A673 (cell line): ENCODE data around the gene SIRPA. TPM values are rescaled to one million over a fixed set of nuclear protein-coding genes. Genes with fewer than 3 reads are reported as not detected.

ENCODE experiments used
- BruUV-seq: library from RNA; stranded (reverse); fragments of 400-500 nt; replicated peaks from 2 replicates; lab custom pipeline; 2021; lab: Mats Ljungman, UMichigan
- CTCF ChIA-PET: fragments of 300-600 bp; sonication (Branson Sonifier 250); formaldehyde crosslinking; loops from one replicate; lab custom pipeline; 2022; ENCODE audit warnings: antibody characterized with exemption; lab: Charles Lee
- POLR2A ChIA-PET: fragments of 300-600 bp; sonication (Branson Sonifier 250); formaldehyde crosslinking; loops from one replicate; lab custom pipeline; 2022; ENCODE audit warnings: antibody characterized with exemption; ENCODE audit not compliant: low non-redundant PET; lab: Charles Lee
- DNase-seq: peaks from one replicate; pipeline ENCODE4 v3.0.0-alpha.2; 2015; ENCODE audit warnings: low spot score
- H3K27ac ChIP-seq: fragments of 200-600 bp; sonication (generic); 2 replicates; pipeline ENCODE4 v1.5.1; 2016; ENCODE audit warnings: mixed run types, low read depth, mild to moderate bottlenecking, mixed read lengths, antibody characterized with exemption, low read length; ENCODE audit not compliant: poor library complexity, severe bottlenecking
- H3K27me3 ChIP-seq: fragments of 200-600 bp; sonication (generic); replicated peaks from 2 replicates; pipeline ENCODE4 v1.6.1; 2017; ENCODE audit warnings: mixed run types, low read depth, mild to moderate bottlenecking, mixed read lengths, antibody characterized with exemption, low read length; ENCODE audit not compliant: insufficient read depth, poor library complexity
- H3K36me3 ChIP-seq: fragments of 200-600 bp; sonication (generic); 2 replicates; pipeline ENCODE4 v1.6.1; 2016; ENCODE audit warnings: mixed run types, mild to moderate bottlenecking, mixed read lengths, antibody characterized with exemption, low read length; ENCODE audit not compliant: insufficient read depth, poor library complexity, severe bottlenecking
- H3K4me1 ChIP-seq: fragments of 200-600 bp; sonication (generic); 2 replicates; pipeline ENCODE4 v1.6.1; 2017; ENCODE audit warnings: mixed run types, mild to moderate bottlenecking, mixed read lengths, antibody characterized with exemption, low read length; ENCODE audit not compliant: insufficient read depth, poor library complexity, severe bottlenecking
- H3K4me3 ChIP-seq: fragments of 200-600 bp; sonication (generic); 2 replicates; pipeline ENCODE4 v1.5.1; 2016; ENCODE audit warnings: low read depth, mixed run types, mild to moderate bottlenecking, mixed read lengths, low read length; ENCODE audit not compliant: poor library complexity, severe bottlenecking
- H3K9me3 ChIP-seq: fragments of 200-600 bp; sonication (generic); 2 replicates; pipeline ENCODE4 v1.6.1; 2016; ENCODE audit warnings: mixed run types, low read depth, mild to moderate bottlenecking, mixed read lengths, antibody characterized with exemption, low read length; ENCODE audit not compliant: poor library complexity, severe bottlenecking
- EZH2 ChIP-seq: fragments of 200-600 bp; sonication (generic); IDR thresholded peaks from 2 replicates; pipeline ENCODE4 v1.6.1; 2017; ENCODE audit warnings: borderline replicate concordance, low read depth, mild to moderate bottlenecking, mixed read lengths, antibody characterized with exemption, low read length; ENCODE audit not compliant: poor library complexity, severe bottlenecking
- intact Hi-C: fragments of 100-400 bp; cut with micrococcal nuclease; formaldehyde crosslinking; loops from one replicate; pipeline ENCODE4 v1.10.0; 2022; ENCODE audit not compliant: unreplicated experiment
- total RNA-seq: library from RNA; stranded (reverse); gene quantifications from 2 replicates; pipeline ENCODE4 v1.2.3, GENCODE V29; 2021
- TF ChIP-seq, protein P1 (sequence below): fragments of 300-800, 200-600 bp; sonication (generic); conservative IDR thresholded peaks from 2 replicates; pipeline ENCODE4 v1.5.1; 2017; ENCODE audit warnings: low read depth, mild to moderate bottlenecking, antibody characterized with exemption, low read length, moderate library complexity, mixed read lengths

SIRPA gene
- total RNA-seq, 1 experiment from 2014 or later = 81.0 TPM

DNA sequence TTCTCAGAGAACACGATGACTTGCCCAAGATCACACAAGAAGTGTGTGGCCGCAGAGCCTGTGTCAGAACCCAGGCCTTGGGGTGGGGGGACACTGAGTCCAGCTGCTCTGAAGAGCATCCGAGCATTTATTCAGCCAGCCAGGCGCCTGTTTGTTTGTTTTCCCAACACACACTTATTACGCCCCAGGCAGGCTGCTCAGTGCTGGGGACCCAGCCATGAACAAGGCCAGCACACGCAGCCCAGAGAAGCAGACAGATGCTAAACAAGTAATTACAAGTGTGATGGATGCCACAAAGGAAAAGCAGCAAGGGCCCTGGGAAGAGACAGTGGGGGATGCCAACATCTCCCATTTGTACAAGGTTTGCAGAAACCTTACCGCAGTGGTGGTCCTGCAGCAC, 19.4 kb upstream of the SIRPA start:
- intact Hi-C loops = no loop called here
- Histone ChIP-seq H3K27me3 (no peaks in the 10 kb centered on the region), H3K36me3 (no peaks in the 10 kb centered on the region), H3K9me3 (no peaks in the 10 kb centered on the region), H3K4me1 (no peaks in the 10 kb centered on the region), H3K4me3 (no peak overlapping the region), H3K27ac (no peak overlapping the region)
- BruUV-seq = no TSS peak
- DNase-seq = no peak
- TF ChIP-seq, protein P1, sequence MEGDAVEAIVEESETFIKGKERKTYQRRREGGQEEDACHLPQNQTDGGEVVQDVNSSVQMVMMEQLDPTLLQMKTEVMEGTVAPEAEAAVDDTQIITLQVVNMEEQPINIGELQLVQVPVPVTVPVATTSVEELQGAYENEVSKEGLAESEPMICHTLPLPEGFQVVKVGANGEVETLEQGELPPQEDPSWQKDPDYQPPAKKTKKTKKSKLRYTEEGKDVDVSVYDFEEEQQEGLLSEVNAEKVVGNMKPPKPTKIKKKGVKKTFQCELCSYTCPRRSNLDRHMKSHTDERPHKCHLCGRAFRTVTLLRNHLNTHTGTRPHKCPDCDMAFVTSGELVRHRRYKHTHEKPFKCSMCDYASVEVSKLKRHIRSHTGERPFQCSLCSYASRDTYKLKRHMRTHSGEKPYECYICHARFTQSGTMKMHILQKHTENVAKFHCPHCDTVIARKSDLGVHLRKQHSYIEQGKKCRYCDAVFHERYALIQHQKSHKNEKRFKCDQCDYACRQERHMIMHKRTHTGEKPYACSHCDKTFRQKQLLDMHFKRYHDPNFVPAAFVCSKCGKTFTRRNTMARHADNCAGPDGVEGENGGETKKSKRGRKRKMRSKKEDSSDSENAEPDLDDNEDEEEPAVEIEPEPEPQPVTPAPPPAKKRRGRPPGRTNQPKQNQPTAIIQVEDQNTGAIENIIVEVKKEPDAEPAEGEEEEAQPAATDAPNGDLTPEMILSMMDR = no peak
- TF ChIP-seq EZH2 = no peak
- ChIA-PET POLR2A (no interaction called here), CTCF (no interaction called here)

DNA sequence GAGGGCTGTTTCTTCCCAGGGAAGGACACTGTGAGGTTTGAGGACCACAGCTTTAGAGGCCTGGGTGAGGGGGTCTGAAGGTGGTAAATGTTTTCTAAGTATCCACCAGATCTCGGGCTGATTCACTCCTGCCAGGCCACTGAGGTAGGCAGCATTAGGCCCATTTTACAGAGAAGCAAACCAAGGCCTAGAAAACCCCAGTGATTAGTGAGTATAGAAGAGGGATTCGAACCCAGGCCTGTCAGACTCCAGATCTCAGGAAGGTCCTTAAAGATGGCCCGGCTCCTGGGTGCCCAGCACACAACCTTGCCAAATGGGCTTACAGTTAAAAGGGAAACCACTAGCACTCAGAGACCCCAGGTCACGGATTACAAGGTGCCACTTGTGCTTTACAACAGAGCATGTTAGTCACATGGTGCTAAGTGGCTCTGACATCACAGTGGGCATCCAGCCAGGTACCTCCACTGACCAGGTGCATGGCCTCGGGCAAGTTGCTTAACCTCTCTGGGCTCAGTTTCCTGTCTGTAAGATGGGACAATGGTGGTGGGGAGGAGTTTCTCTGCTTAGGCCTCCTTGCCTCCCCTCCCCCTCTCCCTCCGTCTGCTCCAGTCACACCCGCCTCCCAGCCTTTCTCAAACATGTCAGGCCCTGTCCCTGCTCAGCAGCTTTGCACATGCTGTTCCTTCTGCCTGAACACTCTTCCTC, 18.8 kb upstream of the SIRPA start:
- Histone ChIP-seq H3K36me3 (no peaks in the 10 kb centered on the region), H3K27me3 (no peaks in the 10 kb centered on the region), H3K9me3 (no peaks in the 10 kb centered on the region), H3K27ac (no peak overlapping the region), H3K4me3 (no peak overlapping the region), H3K4me1 (no peaks in the 10 kb centered on the region)
- CTCF ChIA-PET = no interaction called here
- POLR2A ChIA-PET = no interaction called here
- intact Hi-C loops = no loop called here
- no TSS peak for BruUV-seq
- no peak for TF ChIP-seq EZH2
- TF ChIP-seq, protein P1 = no peak
- no peak for DNase-seq

DNA sequence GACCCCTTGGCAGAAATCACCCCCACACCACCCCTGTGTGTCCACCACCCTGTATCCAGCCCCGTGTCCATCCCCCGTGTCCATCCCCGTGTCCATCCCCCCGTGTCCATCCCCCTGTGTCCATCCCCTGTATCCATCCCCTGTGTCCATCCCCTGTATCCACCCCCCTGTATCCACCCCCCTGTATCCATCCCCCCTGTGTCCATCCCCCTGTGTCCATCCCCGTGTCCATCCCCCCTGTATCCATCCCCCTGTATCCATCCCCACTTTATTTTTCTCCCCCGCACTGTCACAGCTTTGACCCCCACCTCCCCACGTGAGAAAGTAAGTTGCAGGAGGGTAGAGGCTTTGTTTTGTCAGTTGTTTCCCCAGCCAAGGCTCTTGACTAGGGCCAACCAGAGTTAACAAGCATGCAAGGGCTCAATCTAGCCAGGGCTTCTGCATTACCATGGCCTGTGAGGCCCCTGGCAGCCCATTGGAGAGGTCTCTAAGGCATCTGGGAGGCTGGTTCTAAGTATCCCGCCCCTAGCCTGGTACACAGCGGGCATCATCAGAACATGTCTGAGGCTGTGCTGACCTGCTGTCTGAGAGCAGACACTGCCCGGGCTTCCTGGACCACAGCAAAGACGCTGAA, 18.1 kb upstream of the SIRPA start:
- no TSS peak for BruUV-seq
- ChIA-PET CTCF (no interaction called here), POLR2A (no interaction called here)
- Histone ChIP-seq H3K4me1 (no peaks in the 10 kb centered on the region), H3K27me3 (no peaks in the 10 kb centered on the region), H3K9me3 (no peaks in the 10 kb centered on the region), H3K36me3 (no peaks in the 10 kb centered on the region), H3K4me3 (no peak overlapping the region), H3K27ac (no peak overlapping the region)
- peak; percentile 77 for DNase-seq
- TF ChIP-seq, protein P1 = no peak
- no peak for TF ChIP-seq EZH2
- intact Hi-C loops = no loop called here
